ENCODE measurements around the gene NEXN.
A peak's percentile ranks its signal among the peaks of the same experiment; 100 is the strongest.

- TF ChIP-seq, protein P1, sequence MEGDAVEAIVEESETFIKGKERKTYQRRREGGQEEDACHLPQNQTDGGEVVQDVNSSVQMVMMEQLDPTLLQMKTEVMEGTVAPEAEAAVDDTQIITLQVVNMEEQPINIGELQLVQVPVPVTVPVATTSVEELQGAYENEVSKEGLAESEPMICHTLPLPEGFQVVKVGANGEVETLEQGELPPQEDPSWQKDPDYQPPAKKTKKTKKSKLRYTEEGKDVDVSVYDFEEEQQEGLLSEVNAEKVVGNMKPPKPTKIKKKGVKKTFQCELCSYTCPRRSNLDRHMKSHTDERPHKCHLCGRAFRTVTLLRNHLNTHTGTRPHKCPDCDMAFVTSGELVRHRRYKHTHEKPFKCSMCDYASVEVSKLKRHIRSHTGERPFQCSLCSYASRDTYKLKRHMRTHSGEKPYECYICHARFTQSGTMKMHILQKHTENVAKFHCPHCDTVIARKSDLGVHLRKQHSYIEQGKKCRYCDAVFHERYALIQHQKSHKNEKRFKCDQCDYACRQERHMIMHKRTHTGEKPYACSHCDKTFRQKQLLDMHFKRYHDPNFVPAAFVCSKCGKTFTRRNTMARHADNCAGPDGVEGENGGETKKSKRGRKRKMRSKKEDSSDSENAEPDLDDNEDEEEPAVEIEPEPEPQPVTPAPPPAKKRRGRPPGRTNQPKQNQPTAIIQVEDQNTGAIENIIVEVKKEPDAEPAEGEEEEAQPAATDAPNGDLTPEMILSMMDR (IDR thresholded peaks at IDR 0.05; ENCODE audit: low read depth, low read length, missing input control) = peak; percentile 76
- TF ChIP-seq JUND (IDR thresholded peaks at IDR 0.05) (peak in 1 of 2 donors; percentile 53), ZBTB33 (IDR thresholded peaks at IDR 0.05) (peak; percentile 100), RAD21 (IDR thresholded peaks at IDR 0.05) (peak; percentile 56 to 70), NR2F2 (IDR thresholded peaks at IDR 0.05) (peak; percentile 10), YY1 (IDR thresholded peaks at IDR 0.05) (peak; percentile 99), RXRA (IDR thresholded peaks at IDR 0.05) (peak; percentile 49 to 59), SP1 (IDR thresholded peaks at IDR 0.05) (peak; percentile 56), EGR1 (IDR thresholded peaks at IDR 0.05; ENCODE audit: low read depth in 2 of 2) (no peak)
- TF ChIP-seq, protein P2, sequence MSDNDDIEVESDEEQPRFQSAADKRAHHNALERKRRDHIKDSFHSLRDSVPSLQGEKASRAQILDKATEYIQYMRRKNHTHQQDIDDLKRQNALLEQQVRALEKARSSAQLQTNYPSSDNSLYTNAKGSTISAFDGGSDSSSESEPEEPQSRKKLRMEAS (IDR thresholded peaks at IDR 0.05) = peak; percentile 49
- TF ChIP-seq, protein P3, sequence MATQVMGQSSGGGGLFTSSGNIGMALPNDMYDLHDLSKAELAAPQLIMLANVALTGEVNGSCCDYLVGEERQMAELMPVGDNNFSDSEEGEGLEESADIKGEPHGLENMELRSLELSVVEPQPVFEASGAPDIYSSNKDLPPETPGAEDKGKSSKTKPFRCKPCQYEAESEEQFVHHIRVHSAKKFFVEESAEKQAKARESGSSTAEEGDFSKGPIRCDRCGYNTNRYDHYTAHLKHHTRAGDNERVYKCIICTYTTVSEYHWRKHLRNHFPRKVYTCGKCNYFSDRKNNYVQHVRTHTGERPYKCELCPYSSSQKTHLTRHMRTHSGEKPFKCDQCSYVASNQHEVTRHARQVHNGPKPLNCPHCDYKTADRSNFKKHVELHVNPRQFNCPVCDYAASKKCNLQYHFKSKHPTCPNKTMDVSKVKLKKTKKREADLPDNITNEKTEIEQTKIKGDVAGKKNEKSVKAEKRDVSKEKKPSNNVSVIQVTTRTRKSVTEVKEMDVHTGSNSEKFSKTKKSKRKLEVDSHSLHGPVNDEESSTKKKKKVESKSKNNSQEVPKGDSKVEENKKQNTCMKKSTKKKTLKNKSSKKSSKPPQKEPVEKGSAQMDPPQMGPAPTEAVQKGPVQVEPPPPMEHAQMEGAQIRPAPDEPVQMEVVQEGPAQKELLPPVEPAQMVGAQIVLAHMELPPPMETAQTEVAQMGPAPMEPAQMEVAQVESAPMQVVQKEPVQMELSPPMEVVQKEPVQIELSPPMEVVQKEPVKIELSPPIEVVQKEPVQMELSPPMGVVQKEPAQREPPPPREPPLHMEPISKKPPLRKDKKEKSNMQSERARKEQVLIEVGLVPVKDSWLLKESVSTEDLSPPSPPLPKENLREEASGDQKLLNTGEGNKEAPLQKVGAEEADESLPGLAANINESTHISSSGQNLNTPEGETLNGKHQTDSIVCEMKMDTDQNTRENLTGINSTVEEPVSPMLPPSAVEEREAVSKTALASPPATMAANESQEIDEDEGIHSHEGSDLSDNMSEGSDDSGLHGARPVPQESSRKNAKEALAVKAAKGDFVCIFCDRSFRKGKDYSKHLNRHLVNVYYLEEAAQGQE (IDR thresholded peaks at IDR 0.05) = peak; percentile 89
- TF ChIP-seq, protein P4, sequence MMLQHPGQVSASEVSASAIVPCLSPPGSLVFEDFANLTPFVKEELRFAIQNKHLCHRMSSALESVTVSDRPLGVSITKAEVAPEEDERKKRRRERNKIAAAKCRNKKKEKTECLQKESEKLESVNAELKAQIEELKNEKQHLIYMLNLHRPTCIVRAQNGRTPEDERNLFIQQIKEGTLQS (IDR thresholded peaks at IDR 0.05) = peak; percentile 25
Measured at GRCh38 chr1:77978969-77979876, 90.8 kb downstream of the NEXN start, which contains the start of gene FUBP1.

Measured in liver (tissue), 3 donors.